Measurements from ENCODE around the gene PIP4K2A.

DNA sequence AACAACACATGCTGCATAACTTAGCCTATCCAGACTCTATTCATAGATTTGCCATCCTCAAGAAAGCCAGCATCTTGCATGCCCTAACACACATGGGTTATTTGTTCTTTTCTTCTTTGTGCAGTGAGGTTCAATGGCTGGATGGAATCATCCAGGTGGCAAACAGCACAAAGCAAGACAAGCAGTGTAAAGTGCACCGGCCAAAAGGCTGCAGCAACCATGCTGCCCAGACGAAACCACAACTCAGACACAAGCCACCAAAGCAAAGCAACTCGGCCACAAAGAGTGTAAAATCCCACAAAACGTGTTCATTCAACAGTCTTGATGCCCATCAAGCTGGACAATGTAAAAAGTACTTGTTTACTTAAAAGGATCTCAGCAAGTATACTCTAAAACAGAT is 76.9 kb downstream of the PIP4K2A start:
- TF ChIP-seq YY1 (IDR thresholded peaks at IDR 0.05; ENCODE audit: insufficient read depth, insufficient read length) (no peak), ZNF274 (IDR thresholded peaks at IDR 0.05; ENCODE audit: low read depth, low read length) (no peak)
